Measurements from ENCODE around the gene RRP12.

Gene RRP12

DNA sequence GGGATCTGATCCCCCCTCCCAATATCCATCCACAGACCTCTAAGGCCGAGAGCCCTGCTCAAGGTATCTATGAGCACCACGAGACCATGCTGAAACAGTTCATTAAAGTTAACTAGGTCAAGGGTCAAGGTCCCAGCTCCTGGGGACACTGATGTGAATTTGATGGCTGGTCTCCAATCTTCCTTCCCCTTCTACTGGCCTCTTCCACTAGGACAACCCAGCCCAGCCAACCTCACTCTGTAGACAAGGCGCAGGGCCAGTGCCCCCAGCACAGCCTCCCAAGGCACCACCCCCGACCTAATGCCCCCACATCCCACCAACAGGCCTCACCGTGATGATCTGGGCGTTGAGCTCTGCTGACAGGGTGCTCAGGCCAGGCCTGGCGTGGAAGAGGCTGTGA is 15.6 kb downstream of the RRP12 start:
- no peaks in the 10 kb centered on the region; the same call in 1 of the 2 replicates for H3K36me3 ChIP-seq (ENCODE audit: insufficient read depth, low read length)
- no peak overlapping the region for H3K4me2 ChIP-seq (ENCODE audit: low read depth, low read length, poor library complexity, severe bottlenecking)
- no peaks in the 10 kb centered on the region for H3K4me1 ChIP-seq (ENCODE audit: insufficient read depth, low read length, poor library complexity, severe bottlenecking)
- H3K27me3 ChIP-seq (ENCODE audit: insufficient read depth, low read length, poor library complexity, severe bottlenecking) = no peaks in the 10 kb centered on the region
- H2AFZ ChIP-seq (ENCODE audit: low read length) = no peak overlapping the region
- H3K79me2 ChIP-seq (ENCODE audit: insufficient read depth, low read length) = no peaks in the 10 kb centered on the region
- H4K20me1 ChIP-seq (ENCODE audit: insufficient read depth, low read length, poor library complexity, severe bottlenecking) = no peaks in the 10 kb centered on the region
- H3F3A ChIP-seq (ENCODE audit: low read depth) = no peaks in the 10 kb centered on the region
- TF ChIP-seq, protein P1, sequence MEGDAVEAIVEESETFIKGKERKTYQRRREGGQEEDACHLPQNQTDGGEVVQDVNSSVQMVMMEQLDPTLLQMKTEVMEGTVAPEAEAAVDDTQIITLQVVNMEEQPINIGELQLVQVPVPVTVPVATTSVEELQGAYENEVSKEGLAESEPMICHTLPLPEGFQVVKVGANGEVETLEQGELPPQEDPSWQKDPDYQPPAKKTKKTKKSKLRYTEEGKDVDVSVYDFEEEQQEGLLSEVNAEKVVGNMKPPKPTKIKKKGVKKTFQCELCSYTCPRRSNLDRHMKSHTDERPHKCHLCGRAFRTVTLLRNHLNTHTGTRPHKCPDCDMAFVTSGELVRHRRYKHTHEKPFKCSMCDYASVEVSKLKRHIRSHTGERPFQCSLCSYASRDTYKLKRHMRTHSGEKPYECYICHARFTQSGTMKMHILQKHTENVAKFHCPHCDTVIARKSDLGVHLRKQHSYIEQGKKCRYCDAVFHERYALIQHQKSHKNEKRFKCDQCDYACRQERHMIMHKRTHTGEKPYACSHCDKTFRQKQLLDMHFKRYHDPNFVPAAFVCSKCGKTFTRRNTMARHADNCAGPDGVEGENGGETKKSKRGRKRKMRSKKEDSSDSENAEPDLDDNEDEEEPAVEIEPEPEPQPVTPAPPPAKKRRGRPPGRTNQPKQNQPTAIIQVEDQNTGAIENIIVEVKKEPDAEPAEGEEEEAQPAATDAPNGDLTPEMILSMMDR (conservative IDR thresholded peaks at IDR 0.05; ENCODE audit: low read length) = no peak
- TF ChIP-seq EZH2phosphoT487 (IDR thresholded peaks at IDR 0.05; ENCODE audit: borderline replicate concordance) = no peak
- no peak overlapping the region for H3K9ac ChIP-seq (ENCODE audit: low read depth, low read length, poor library complexity, severe bottlenecking)
- no peaks in the 10 kb centered on the region for H3K9me2 ChIP-seq (replicated peaks; ENCODE audit: low read depth, low read length)
- no peaks in the 10 kb centered on the region for H3K9me3 ChIP-seq (ENCODE audit: insufficient read depth, low read depth, low read length)
- no peak overlapping the region for H3K4me3 ChIP-seq (ENCODE audit: low read length, poor library complexity, severe bottlenecking)

DNA sequence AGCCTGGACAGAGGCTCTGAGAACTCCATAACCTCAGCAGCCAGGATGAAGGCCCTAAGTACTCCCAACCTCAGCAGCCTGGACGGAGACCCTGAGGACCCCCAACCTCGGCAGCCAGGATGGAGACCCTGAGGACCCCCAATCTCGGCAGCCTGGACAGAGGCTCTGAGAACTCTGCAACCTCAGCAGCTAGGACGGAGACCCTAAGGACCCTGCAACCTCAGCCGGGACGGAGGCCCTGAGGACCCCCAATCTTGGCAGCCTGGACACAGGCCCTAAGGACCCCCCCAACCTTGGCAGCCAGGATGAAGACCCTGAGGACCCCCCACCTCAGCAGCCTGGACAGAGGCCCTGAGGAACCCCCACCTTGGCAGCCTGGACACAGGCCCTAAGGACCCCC is 16.5 kb downstream of the RRP12 start:
- Histone ChIP-seq H4K20me1 (ENCODE audit: insufficient read depth, low read length, poor library complexity, severe bottlenecking) (no peaks in the 10 kb centered on the region), H2AFZ (ENCODE audit: low read length) (no peak overlapping the region), H3K79me2 (ENCODE audit: insufficient read depth, low read length) (no peaks in the 10 kb centered on the region), H3K4me1 (ENCODE audit: insufficient read depth, low read length, poor library complexity, severe bottlenecking) (no peaks in the 10 kb centered on the region), H3K27me3 (ENCODE audit: insufficient read depth, low read length, poor library complexity, severe bottlenecking) (no peaks in the 10 kb centered on the region), H3F3A (ENCODE audit: low read depth) (no peaks in the 10 kb centered on the region), H3K9me2 (replicated peaks; ENCODE audit: low read depth, low read length) (no peaks in the 10 kb centered on the region), H3K9me3 (ENCODE audit: insufficient read depth, low read depth, low read length) (no peaks in the 10 kb centered on the region), H3K4me3 (ENCODE audit: low read length, poor library complexity, severe bottlenecking) (no peak overlapping the region), H3K9ac (ENCODE audit: low read depth, low read length, poor library complexity, severe bottlenecking) (no peak overlapping the region), H3K4me2 (ENCODE audit: low read depth, low read length, poor library complexity, severe bottlenecking) (no peak overlapping the region), H3K36me3 (ENCODE audit: insufficient read depth, low read length) (no peaks in the 10 kb centered on the region)
- no peak for TF ChIP-seq EZH2phosphoT487 (IDR thresholded peaks at IDR 0.05; ENCODE audit: borderline replicate concordance)
- TF ChIP-seq, protein P1 (conservative IDR thresholded peaks at IDR 0.05; ENCODE audit: low read length) = no peak

DNA sequence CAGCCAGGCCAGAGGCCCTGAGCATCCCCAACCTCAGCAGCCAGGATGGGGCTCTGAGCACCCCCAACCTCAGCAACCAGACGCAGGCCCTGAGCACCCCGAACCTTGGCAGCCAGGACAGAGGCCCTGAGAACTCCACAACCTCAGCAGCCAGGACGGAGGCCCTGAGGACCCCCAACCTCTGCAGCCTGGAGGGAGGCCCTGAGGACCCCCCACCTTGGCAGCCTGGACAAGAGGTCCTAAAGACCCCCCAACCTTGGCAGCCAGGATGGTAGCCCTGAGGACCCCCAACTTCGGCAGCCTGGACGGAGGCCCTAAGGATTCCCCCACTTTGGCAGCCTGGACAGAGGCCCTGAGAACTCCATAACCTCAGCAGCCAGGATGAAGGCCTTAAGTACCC is 17.0 kb downstream of the RRP12 start:
- Histone ChIP-seq H3K9me2 (replicated peaks; ENCODE audit: low read depth, low read length) (no peaks in the 10 kb centered on the region), H3F3A (ENCODE audit: low read depth) (no peaks in the 10 kb centered on the region), H3K36me3 (ENCODE audit: insufficient read depth, low read length) (no peaks in the 10 kb centered on the region), H3K4me1 (ENCODE audit: insufficient read depth, low read length, poor library complexity, severe bottlenecking) (no peaks in the 10 kb centered on the region), H3K79me2 (ENCODE audit: insufficient read depth, low read length) (no peaks in the 10 kb centered on the region), H3K4me3 (ENCODE audit: low read length, poor library complexity, severe bottlenecking) (no peak overlapping the region), H3K9me3 (ENCODE audit: insufficient read depth, low read depth, low read length) (no peaks in the 10 kb centered on the region), H3K4me2 (ENCODE audit: low read depth, low read length, poor library complexity, severe bottlenecking) (no peak overlapping the region), H4K20me1 (ENCODE audit: insufficient read depth, low read length, poor library complexity, severe bottlenecking) (no peaks in the 10 kb centered on the region), H3K27me3 (ENCODE audit: insufficient read depth, low read length, poor library complexity, severe bottlenecking) (no peaks in the 10 kb centered on the region), H3K9ac (ENCODE audit: low read depth, low read length, poor library complexity, severe bottlenecking) (no peak overlapping the region), H2AFZ (ENCODE audit: low read length) (no peak overlapping the region)
- TF ChIP-seq, protein P1 (conservative IDR thresholded peaks at IDR 0.05; ENCODE audit: low read length) = no peak
- TF ChIP-seq EZH2phosphoT487 (IDR thresholded peaks at IDR 0.05; ENCODE audit: borderline replicate concordance) = no peak
